Measurements from ENCODE around the gene KIAA1671.

KIAA1671 gene

GRCh38 chr22:24952837-24953383 is 394 bp downstream of the KIAA1671 start:
- no peak overlapping the region for H3K4me3 ChIP-seq (ENCODE audit: low read depth, low read length)
- TF ChIP-seq CTCF (IDR thresholded peaks at IDR 0.05; ENCODE audit: insufficient read depth, low read depth, low read length, missing control alignments), result no peak
- no peak for DNase-seq (ENCODE audit: low read depth)

- no peak for TF ChIP-seq CTCF (IDR thresholded peaks at IDR 0.05; ENCODE audit: insufficient read depth, low read depth, low read length, missing control alignments)
- H3K4me3 ChIP-seq (ENCODE audit: low read depth, low read length), result no peak overlapping the region
- DNase-seq (ENCODE audit: low read depth), result no peak
These were observed 1.0 kb downstream of the KIAA1671 start for GRCh38 chr22:24953384-24954113.

GRCh38 chr22:24954114-24954463 is 1.6 kb downstream of the KIAA1671 start:
- DNase-seq (ENCODE audit: low read depth), result no peak
- no peak overlapping the region for H3K4me3 ChIP-seq (ENCODE audit: low read depth, low read length)
- no peak for TF ChIP-seq CTCF (IDR thresholded peaks at IDR 0.05; ENCODE audit: insufficient read depth, low read depth, low read length, missing control alignments)

GRCh38 chr22:24954856-24955255 is 2.3 kb downstream of the KIAA1671 start:
- no peak overlapping the region for H3K4me3 ChIP-seq (ENCODE audit: low read depth, low read length)
- TF ChIP-seq CTCF (IDR thresholded peaks at IDR 0.05; ENCODE audit: insufficient read depth, low read depth, low read length, missing control alignments), result no peak
- DNase-seq (ENCODE audit: low read depth), result no peak

GRCh38 chr22:24957043-24957442 is 4.5 kb downstream of the KIAA1671 start:
- no peak overlapping the region for H3K4me3 ChIP-seq (ENCODE audit: low read depth, low read length)
- no peak for DNase-seq (ENCODE audit: low read depth)
- TF ChIP-seq CTCF (IDR thresholded peaks at IDR 0.05; ENCODE audit: insufficient read depth, low read depth, low read length, missing control alignments), result no peak

GRCh38 chr22:24961217-24961844 is 8.8 kb downstream of the KIAA1671 start:
- no peak for TF ChIP-seq CTCF (IDR thresholded peaks at IDR 0.05; ENCODE audit: insufficient read depth, low read depth, low read length, missing control alignments)
- H3K4me3 ChIP-seq (ENCODE audit: low read depth, low read length), result no peak overlapping the region
- peak; percentile 22 for DNase-seq (ENCODE audit: low read depth)

Data from GM12865 (cell line).